Stimulated activated CD8-positive, alpha-beta memory T cell treated with anti-CD3 and anti-CD28 coated beads, Interleukin-2, amount 100 ng/mL, for 1 hour (primary cell): ENCODE results near the gene LONP1.
"Not testable (repeated sequence)": the region's sequence is repeated elsewhere in the genome, so short reads cannot be mapped to it uniquely, and the experiment has no call there.

Source experiments
- DNase-seq, 2 donors: peaks; one replicate each; pipeline ENCODE4 v3.0.0-alpha.2; 2020; ENCODE audit warnings: low read depth in 2 of 2

Gene LONP1

DNA sequence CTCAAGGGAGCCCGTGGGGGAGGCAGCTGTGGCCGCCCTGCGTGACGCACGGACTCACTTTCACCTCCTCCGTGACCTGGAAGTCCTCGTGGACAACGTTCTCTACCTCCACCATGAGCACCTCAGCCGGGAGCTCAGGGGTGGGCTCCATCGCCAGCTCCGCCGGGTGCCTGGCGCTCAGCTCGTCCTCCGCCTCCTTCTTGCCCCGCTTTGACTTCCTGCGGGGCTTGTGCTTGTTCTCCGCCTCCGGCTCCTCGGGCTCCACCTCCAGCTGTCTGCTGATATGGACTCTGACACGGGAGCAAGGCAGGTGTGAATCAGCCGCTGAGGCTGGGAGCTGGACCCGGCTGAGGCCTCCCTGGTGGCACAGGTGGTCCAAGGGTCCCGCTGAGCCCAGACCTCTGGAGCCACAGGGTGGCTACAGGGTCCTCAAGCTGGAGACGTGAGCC, 8.2 kb downstream of the LONP1 start:
- no peak for DNase-seq

GRCh38 chr19:5711025-5711424, 8.9 kb downstream of the LONP1 start:
- no peak for DNase-seq

- DNase-seq = no peak
Measured at GRCh38 chr19:5707576-5708575, 12.1 kb downstream of the LONP1 start.

GRCh38 chr19:5706876-5707573, 12.9 kb downstream of the LONP1 start:
- no peak for DNase-seq

- no peak for DNase-seq
Measured at GRCh38 chr19:5705552-5705951, 14.4 kb downstream of the LONP1 start.

DNA sequence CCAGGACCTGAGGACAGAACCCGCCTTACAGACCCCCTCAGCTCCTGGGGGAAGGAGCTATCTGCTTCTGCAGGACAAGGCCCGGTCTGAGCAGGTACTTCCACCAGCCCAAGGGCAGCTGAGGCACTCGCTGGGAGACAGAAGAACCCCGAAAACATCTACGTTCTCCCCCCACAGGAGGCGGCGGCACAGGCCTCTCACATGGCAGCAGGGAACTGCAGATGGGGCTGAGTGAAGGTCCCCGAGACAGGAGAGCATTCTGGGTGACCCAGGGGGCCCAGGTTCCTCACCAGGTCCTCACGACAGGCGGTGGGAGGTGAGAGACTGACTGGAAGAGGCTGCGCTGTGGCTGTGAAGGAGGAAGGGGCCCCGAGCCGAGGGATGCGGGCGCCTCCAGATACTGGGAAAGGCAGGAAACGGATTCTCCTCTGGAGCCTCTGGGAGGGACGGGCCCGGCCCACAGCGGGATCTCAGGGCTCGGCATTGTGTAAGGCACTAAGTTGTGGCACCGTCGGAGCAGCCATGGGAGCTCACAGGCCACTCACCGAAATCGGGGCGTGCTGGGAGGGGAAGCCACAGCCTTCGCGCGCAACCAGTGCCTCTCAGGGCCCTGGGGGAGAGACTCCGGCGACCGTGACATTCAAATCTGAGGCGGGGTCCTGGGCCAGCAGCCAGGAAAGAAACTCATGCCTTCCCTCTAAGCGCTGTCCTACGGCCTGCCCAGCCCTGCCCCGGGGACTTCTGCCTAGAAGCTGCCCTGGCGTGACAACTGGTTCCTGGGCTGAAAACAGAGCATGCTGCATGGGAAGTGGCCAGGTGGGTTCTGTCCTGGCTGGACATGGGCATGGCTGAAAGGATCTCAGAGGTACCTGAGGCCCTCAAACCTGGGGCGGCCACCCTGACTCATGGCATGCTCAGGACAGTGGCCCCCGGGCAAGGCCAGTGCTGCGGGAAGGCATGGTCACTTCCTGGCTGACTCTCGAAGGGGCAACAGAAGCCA, 15.8 kb downstream of the LONP1 start:
- no peak for DNase-seq

- DNase-seq = not testable (repeated sequence)
Measured at GRCh38 chr19:5702053-5702410, 17.9 kb downstream of the LONP1 start.

- DNase-seq = no peak
Measured at GRCh38 chr19:5700455-5701092, 19.4 kb downstream of the LONP1 start.

- no peak for DNase-seq
Measured at GRCh38 chr19:5698635-5699422, 21.1 kb downstream of the LONP1 start.

GRCh38 chr19:5697890-5698634, 21.9 kb downstream of the LONP1 start:
- DNase-seq = no peak

DNA sequence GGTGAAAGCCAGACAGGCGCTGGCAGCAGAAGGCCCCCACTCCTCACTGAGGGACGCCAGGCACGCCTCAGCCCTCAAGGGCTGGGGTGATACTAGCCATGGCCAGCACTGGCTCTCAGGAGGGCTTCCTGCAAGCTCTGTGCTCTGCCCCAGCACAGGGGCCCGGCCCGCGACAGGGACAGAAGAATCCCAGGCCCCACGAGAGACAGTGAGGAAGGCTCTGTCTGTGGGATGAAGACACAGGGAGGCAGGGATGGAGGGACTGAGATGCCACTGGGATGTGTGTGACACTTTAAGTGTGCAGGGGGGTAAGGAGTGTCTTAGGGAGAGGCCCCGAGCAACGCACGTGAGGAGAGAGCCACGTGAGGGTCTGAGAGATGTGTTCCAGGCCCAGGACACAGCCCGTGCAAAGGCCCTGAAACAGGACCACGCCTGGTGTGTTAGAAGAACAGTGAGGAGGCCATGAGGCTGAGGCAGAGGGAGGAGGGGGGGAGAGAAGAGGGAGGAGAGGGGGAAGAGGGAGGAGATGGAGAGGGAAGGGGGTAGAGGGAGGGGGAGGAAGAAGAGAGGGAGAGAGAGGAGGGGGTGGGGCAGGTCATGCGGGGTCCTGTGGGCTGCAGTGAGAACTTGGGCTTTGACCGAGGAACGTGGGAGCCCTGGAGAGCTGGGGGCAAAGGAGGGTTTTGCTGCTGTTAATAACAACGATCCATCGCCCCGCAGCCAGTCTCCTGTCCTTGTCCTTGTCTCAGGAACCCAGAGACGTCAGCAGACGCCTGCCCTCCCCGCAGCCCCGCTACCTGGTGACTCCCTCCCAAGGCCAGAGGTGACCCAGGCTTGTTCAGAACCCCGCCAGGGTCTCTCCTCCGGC, 22.7 kb downstream of the LONP1 start:
- DNase-seq = no peak

DNA sequence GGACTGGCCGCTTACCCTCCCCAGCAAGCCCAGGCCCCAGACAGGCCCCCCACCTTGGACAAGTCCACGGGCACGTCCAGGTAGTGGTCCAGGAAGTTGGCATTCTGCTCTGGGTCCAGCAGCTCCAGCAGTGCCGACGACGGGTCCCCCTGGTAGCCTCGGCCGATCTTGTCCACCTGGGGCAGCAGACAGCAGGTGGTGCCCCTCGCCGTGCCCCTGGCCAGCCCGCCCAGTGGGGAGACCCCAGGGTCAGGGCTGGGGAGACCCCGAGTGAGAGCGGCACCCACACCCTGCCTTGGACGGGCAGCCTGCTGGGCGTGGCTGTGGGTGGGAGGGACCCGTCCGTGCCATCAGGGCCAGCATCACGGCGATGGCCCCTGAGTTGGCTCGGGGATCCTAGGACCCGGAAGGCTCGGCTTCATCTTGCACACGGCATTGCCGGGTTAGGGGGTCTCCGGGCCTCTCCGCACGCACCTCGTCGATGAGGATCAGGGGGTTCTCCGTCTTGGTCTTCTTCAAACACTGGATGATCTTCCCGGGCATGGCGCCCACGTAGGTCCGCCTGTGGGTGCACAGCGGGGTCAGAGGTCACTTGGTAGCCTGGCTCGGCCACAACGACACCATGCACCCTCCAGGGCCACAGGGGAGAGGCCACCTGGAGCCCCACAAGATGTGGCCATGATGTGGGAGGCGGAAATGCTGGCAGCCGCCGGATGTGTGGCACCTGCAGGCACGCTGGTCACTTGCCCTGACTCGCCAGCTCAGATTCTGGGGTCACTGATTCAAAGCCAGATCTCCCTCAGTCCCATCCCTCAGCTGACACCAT, 23.5 kb downstream of the LONP1 start:
- no peak for DNase-seq

GRCh38 chr19:5695649-5696195, 24.2 kb downstream of the LONP1 start:
- DNase-seq = no peak

DNA sequence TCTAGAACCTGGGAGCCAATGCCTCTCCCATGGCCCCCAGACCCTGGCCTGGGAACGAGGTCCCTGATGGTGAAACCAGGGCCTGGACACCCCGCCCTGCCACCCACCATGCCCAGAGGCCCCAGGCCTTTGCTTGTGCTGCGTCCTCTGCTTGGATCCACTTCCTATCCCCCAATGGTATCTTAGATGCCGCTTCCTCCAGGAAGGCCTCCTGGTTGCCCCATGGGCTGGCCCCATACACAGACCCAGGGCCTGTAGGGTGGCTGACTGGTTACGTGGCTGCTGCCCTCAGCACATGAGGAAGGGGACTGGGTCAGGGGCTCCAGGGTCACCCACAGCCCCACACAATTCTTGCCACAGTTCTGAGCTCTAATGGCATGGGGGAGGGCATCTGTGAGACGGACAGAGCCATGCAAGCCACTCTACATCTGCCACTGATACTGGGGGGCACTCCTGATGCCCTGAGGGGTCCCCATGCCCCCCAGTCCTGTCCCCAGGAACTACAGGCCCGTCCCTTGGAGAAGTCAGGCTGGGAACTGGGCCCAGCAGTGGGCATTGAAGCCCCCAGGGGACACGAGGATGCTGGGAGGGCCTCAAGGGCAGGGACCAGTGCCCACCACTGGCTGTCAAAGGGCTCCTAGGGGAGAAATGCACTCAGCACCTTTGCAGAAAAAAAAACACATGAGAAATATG, 24.8 kb downstream of the LONP1 start:
- no peak for DNase-seq

GRCh38 chr19:5694167-5694955, 25.6 kb downstream of the LONP1 start:
- DNase-seq = no peak
